Stimulated activated CD8-positive, alpha-beta memory T cell treated with anti-CD3 and anti-CD28 coated beads, Interleukin-15, amount 100 ng/mL, for 4 hours (primary cell): Measurements from ENCODE around the gene SSBP3.

ENCODE experiments used
- DNase-seq, 2 donors: peaks; one replicate each; pipeline ENCODE4 v3.0.0-alpha.2; 2020; ENCODE audit warnings: low read depth in 2 of 2

SSBP3 gene

DNA sequence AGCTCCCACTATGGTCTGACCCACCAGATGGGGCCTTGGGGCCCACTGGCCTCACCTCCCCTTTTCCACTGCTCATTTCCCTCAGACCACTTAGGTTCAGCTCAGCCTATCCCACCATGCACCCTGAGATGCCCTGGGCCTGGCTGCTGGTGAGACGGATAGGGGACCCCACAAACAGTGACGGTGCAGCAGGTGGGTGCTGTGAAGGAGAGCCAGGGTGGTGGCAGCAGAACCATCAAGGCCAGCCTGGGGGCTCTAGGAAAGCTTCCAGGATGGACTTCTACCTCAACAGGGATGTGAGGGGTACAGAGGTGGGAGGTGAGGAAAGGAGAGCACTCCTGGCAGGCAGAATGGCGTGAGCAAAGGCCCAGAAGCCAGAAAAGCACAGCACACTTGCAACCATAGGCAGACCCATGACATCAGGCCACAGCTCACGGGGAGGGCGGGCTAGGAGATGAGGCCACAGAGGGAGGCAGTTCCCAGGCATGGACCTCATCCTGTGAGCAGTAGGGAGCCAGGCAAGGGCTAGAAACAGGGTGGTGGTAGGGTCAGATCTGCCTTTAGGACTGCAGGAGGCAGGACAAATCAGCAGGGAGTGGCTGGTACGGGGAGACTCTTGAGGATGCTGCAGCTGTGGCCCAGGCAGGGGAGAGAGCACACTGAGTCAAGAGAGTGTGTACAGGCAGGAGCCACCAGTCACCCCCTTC lies 229.4 kb downstream of the SSBP3 start:
- DNase-seq, result no peak
